ENCODE results near the gene NDFIP1. TPM values are rescaled to one million over a fixed set of nuclear protein-coding genes. Genes with fewer than 3 reads are reported as not detected.
A peak's percentile ranks its signal among the peaks of the same experiment; 100 is the strongest.

The NDFIP1 gene
- total RNA-seq, 1 experiment from 2014 or later: 26.6 TPM

- Histone ChIP-seq H3K14ac (ENCODE audit: insufficient read depth, low read length) (no peak overlapping the region), H2BK5ac (ENCODE audit: insufficient read length, low read length) (no peak overlapping the region), H3K27ac (ENCODE audit: insufficient read length, low read depth, low read length) (peak overlapping the region; percentile 42), H3K56ac (ENCODE audit: insufficient read length, low read depth, low read length) (no peak overlapping the region), H3K4ac (ENCODE audit: low read depth, low read length) (no peak overlapping the region), H3K4me2 (ENCODE audit: insufficient read depth, insufficient read length, low read length) (no peak overlapping the region), H4K5ac (ENCODE audit: insufficient read length, low read depth, low read length) (no peak overlapping the region), H3K23me2 (ENCODE audit: insufficient read length, low read depth, low read length, poor library complexity, severe bottlenecking) (no peaks in the 10 kb centered on the region), H3K4me1 (ENCODE audit: insufficient read depth, low read length) (peaks cover 5% of the 10 kb centered on the region; the same call in 1 of the 2 replicates), H3K9me3 (ENCODE audit: control insufficient read depth, low read depth, low read length) (no peaks in the 10 kb centered on the region), H3K79me2 (ENCODE audit: insufficient read depth, low read length) (no peaks in the 10 kb centered on the region), H2BK20ac (ENCODE audit: low read depth, low read length, poor library complexity, severe bottlenecking) (no peak overlapping the region), H2AK5ac (ENCODE audit: insufficient read length, low read length) (no peak overlapping the region), H4K20me1 (ENCODE audit: control insufficient read depth, insufficient read depth, insufficient read length) (no peaks in the 10 kb centered on the region), H4K91ac (ENCODE audit: insufficient read length, low read depth, low read length) (no peak overlapping the region), H3K9ac (ENCODE audit: extremely low read depth, insufficient read length, low read length) (no peak overlapping the region), H3T11ph (ENCODE audit: low read length) (no peak overlapping the region), H3K27me3 (ENCODE audit: insufficient read depth, low read length) (no peaks in the 10 kb centered on the region), H4K8ac (replicated peaks; ENCODE audit: insufficient read length, low read depth, low read length) (no peak overlapping the region), H3K23ac (ENCODE audit: insufficient read length, low read depth, low read length) (no peak overlapping the region), H2AFZ (ENCODE audit: low read length) (no peak overlapping the region), H2BK12ac (ENCODE audit: insufficient read length, low read depth, low read length) (no peak overlapping the region), H2BK15ac (ENCODE audit: low read depth, low read length) (no peak overlapping the region), H3K18ac (ENCODE audit: insufficient read length, low read depth, low read length) (no peak overlapping the region), H2BK120ac (ENCODE audit: low read depth, low read length, poor library complexity, severe bottlenecking) (no peak overlapping the region), H3K79me1 (ENCODE audit: insufficient read depth, low read depth, low read length, poor library complexity, severe bottlenecking) (no peaks in the 10 kb centered on the region)
- H3K27me3 Mint-ChIP-seq (ENCODE audit: low read depth): peaks cover 2% of the 10 kb centered on the region; the same call in 1 of the 2 replicates
- H3K36me3 Mint-ChIP-seq (ENCODE audit: insufficient read depth in 1 of 3, low read depth in 3 of 3): no peaks in the 10 kb centered on the region
- H3K27ac Mint-ChIP-seq: peak overlapping the region in 1 of 3 experiments; percentile 76; a peak in 2 of 7 replicates
- peaks cover 12 to 13% of the 10 kb centered on the region in 2 experiments for H3K4me1 Mint-ChIP-seq
- DNase-seq: no peak
- TF ChIP-seq CTCF (conservative IDR thresholded peaks at IDR 0.05): no peak
- no CpG with 5 or more reads among the region's 9 CpGs for WGBS (ENCODE audit: extremely low coverage, insufficient read length, low lambda C conversion rate)
- no peaks in the 10 kb centered on the region for H3K9me3 Mint-ChIP-seq
- no peak overlapping the region for H3K4me3 Mint-ChIP-seq
Observed at GRCh38 chr5:142197098-142197497, 88.5 kb downstream of the NDFIP1 start.

Data from H9 (cell line).